ENCODE data around the gene TSPAN13.

Gene TSPAN13

GRCh38 chr7:16785846-16786245, 32.3 kb downstream of the TSPAN13 start:
- no peak for TF ChIP-seq Cebpa-rat (IDR thresholded peaks at IDR 0.05)
- Histone ChIP-seq H3K4me1 (peaks cover 5% of the 10 kb centered on the region), H3K27me3 (no peaks in the 10 kb centered on the region), H3K27ac (no peak overlapping the region), H3K4me2 (no peak overlapping the region), H3K36me3 (peaks cover 37% of the 10 kb centered on the region), H3K9me3 (no peaks in the 10 kb centered on the region), H4K20me1 (no peaks in the 10 kb centered on the region), H3K4me3 (no peak overlapping the region), H3K9ac (no peak overlapping the region)

- Histone ChIP-seq H3K36me3 (peaks cover 36% of the 10 kb centered on the region), H3K4me3 (no peak overlapping the region), H3K27me3 (no peaks in the 10 kb centered on the region), H4K20me1 (no peaks in the 10 kb centered on the region), H3K9ac (no peak overlapping the region), H3K4me2 (no peak overlapping the region), H3K27ac (no peak overlapping the region), H3K4me1 (peaks cover 5% of the 10 kb centered on the region), H3K9me3 (no peaks in the 10 kb centered on the region)
- no peak for TF ChIP-seq Cebpa-rat (IDR thresholded peaks at IDR 0.05)
These were observed 32.7 kb downstream of the TSPAN13 start for GRCh38 chr7:16786257-16786656.

- no peak overlapping the region for H3K27ac ChIP-seq
- TF ChIP-seq Cebpa-rat (IDR thresholded peaks at IDR 0.05) = no peak
- no peaks in the 10 kb centered on the region for H4K20me1 ChIP-seq
- H3K9me3 ChIP-seq = no peaks in the 10 kb centered on the region
- peaks cover 5% of the 10 kb centered on the region for H3K4me1 ChIP-seq
- H3K27me3 ChIP-seq = no peaks in the 10 kb centered on the region
- H3K4me3 ChIP-seq = no peak overlapping the region
- H3K36me3 ChIP-seq = peaks cover 27% of the 10 kb centered on the region
- H3K9ac ChIP-seq = no peak overlapping the region
- H3K4me2 ChIP-seq = no peak overlapping the region
These were observed 33.6 kb downstream of the TSPAN13 start for GRCh38 chr7:16787127-16787526.

GRCh38 chr7:16791071-16791470, 37.5 kb downstream of the TSPAN13 start:
- Histone ChIP-seq H3K4me3 (no peak overlapping the region), H3K4me2 (no peak overlapping the region), H3K9ac (no peak overlapping the region), H3K36me3 (peaks cover 11% of the 10 kb centered on the region; the same call in 1 of the 2 replicates), H4K20me1 (no peaks in the 10 kb centered on the region), H3K27ac (no peak overlapping the region), H3K4me1 (peaks cover 8% of the 10 kb centered on the region), H3K27me3 (no peaks in the 10 kb centered on the region), H3K9me3 (no peaks in the 10 kb centered on the region)
- TF ChIP-seq Cebpa-rat (IDR thresholded peaks at IDR 0.05) = no peak

- no peak overlapping the region for H3K27ac ChIP-seq
- TF ChIP-seq Cebpa-rat (IDR thresholded peaks at IDR 0.05) = no peak
- H3K9ac ChIP-seq = no peak overlapping the region
- H3K27me3 ChIP-seq = no peaks in the 10 kb centered on the region
- peaks cover 7% of the 10 kb centered on the region; the same call in 1 of the 2 replicates for H3K36me3 ChIP-seq
- no peak overlapping the region for H3K4me2 ChIP-seq
- H3K4me3 ChIP-seq = no peak overlapping the region
- peaks cover 6% of the 10 kb centered on the region; the same call in 1 of the 2 replicates for H3K4me1 ChIP-seq
- H3K9me3 ChIP-seq = no peaks in the 10 kb centered on the region
- no peaks in the 10 kb centered on the region for H4K20me1 ChIP-seq
These were observed 38.5 kb downstream of the TSPAN13 start for GRCh38 chr7:16791905-16792698.

- TF ChIP-seq Cebpa-rat (IDR thresholded peaks at IDR 0.05) = no peak
- Histone ChIP-seq H3K36me3 (no peaks in the 10 kb centered on the region), H3K4me1 (peaks cover 6% of the 10 kb centered on the region; the same call in 1 of the 2 replicates), H3K27me3 (no peaks in the 10 kb centered on the region), H3K4me2 (peak overlapping the region; percentile 27), H3K27ac (no peak overlapping the region), H3K9ac (no peak overlapping the region), H4K20me1 (no peaks in the 10 kb centered on the region), H3K9me3 (no peaks in the 10 kb centered on the region), H3K4me3 (no peak overlapping the region)
These were observed 41.4 kb downstream of the TSPAN13 start for GRCh38 chr7:16794986-16795385.

GRCh38 chr7:16795624-16796023, 42.1 kb downstream of the TSPAN13 start:
- Histone ChIP-seq H3K9me3 (no peaks in the 10 kb centered on the region), H3K9ac (no peak overlapping the region), H4K20me1 (no peaks in the 10 kb centered on the region), H3K4me3 (no peak overlapping the region), H3K27me3 (no peaks in the 10 kb centered on the region), H3K4me1 (peaks cover 6% of the 10 kb centered on the region; the same call in 1 of the 2 replicates), H3K27ac (no peak overlapping the region), H3K4me2 (no peak overlapping the region), H3K36me3 (no peaks in the 10 kb centered on the region)
- no peak for TF ChIP-seq Cebpa-rat (IDR thresholded peaks at IDR 0.05)

GRCh38 chr7:16801111-16801542, 47.6 kb downstream of the TSPAN13 start:
- no peak overlapping the region for H3K9ac ChIP-seq
- no peaks in the 10 kb centered on the region for H3K36me3 ChIP-seq
- no peaks in the 10 kb centered on the region for H3K4me1 ChIP-seq
- H3K27ac ChIP-seq = no peak overlapping the region
- H3K4me3 ChIP-seq = no peak overlapping the region
- H3K4me2 ChIP-seq = no peak overlapping the region
- no peaks in the 10 kb centered on the region for H3K27me3 ChIP-seq
- no peaks in the 10 kb centered on the region for H4K20me1 ChIP-seq
- no peak for TF ChIP-seq Cebpa-rat (IDR thresholded peaks at IDR 0.05)
- H3K9me3 ChIP-seq = no peaks in the 10 kb centered on the region

GRCh38 chr7:16801579-16801978, 48.0 kb downstream of the TSPAN13 start:
- no peak overlapping the region for H3K27ac ChIP-seq
- no peak overlapping the region for H3K4me2 ChIP-seq
- H3K36me3 ChIP-seq = no peaks in the 10 kb centered on the region

GRCh38 chr7:16803125-16803524, 49.6 kb downstream of the TSPAN13 start:
- Histone ChIP-seq H3K36me3 (no peaks in the 10 kb centered on the region), H3K27ac (no peak overlapping the region), H3K9ac (no peak overlapping the region), H3K27me3 (no peaks in the 10 kb centered on the region), H3K4me3 (no peak overlapping the region), H3K4me2 (no peak overlapping the region), H3K9me3 (no peaks in the 10 kb centered on the region), H3K4me1 (no peaks in the 10 kb centered on the region), H4K20me1 (no peaks in the 10 kb centered on the region)
- TF ChIP-seq Cebpa-rat (IDR thresholded peaks at IDR 0.05) = no peak

More at GRCh38 chr7:16801579-16801978, 48.0 kb downstream of the TSPAN13 start:
- Histone ChIP-seq H3K9ac (no peak overlapping the region), H3K4me3 (no peak overlapping the region), H4K20me1 (no peaks in the 10 kb centered on the region), H3K4me1 (no peaks in the 10 kb centered on the region), H3K9me3 (no peaks in the 10 kb centered on the region), H3K27me3 (no peaks in the 10 kb centered on the region)
- no peak for TF ChIP-seq Cebpa-rat (IDR thresholded peaks at IDR 0.05)

Measured in BLaER1 (cell line).